Measurements from ENCODE around the gene MEIS2.

DNA sequence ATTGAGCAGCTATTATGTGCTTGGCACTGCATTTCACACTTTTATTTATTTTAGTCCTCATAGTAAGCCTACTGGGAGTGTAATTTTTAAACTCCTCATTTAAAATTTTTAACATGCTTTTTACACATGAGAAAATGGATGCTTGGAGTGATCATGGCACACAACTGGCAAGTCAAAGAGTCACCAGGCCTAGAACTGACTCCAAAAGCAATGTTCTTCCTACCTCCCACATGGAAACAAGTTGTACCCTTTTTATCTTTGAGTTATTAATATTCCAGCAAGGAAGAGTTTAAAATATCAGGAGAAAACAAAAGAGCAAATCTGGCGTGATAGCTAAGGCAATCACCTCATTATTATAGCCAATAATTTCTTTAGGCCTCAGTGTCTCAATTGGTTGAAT is 100.6 kb downstream of the MEIS2 start:
- TF ChIP-seq, protein P1, sequence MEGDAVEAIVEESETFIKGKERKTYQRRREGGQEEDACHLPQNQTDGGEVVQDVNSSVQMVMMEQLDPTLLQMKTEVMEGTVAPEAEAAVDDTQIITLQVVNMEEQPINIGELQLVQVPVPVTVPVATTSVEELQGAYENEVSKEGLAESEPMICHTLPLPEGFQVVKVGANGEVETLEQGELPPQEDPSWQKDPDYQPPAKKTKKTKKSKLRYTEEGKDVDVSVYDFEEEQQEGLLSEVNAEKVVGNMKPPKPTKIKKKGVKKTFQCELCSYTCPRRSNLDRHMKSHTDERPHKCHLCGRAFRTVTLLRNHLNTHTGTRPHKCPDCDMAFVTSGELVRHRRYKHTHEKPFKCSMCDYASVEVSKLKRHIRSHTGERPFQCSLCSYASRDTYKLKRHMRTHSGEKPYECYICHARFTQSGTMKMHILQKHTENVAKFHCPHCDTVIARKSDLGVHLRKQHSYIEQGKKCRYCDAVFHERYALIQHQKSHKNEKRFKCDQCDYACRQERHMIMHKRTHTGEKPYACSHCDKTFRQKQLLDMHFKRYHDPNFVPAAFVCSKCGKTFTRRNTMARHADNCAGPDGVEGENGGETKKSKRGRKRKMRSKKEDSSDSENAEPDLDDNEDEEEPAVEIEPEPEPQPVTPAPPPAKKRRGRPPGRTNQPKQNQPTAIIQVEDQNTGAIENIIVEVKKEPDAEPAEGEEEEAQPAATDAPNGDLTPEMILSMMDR (IDR thresholded peaks at IDR 0.05; ENCODE audit: low read depth, low read length), result no peak
- no peak for TF ChIP-seq EZH2phosphoT487 (IDR thresholded peaks at IDR 0.05; ENCODE audit: low read depth)

Data from OCI-LY3 (cell line).